ENCODE results near the gene CPVL. TPM values are rescaled to one million over a fixed set of nuclear protein-coding genes. Genes with fewer than 3 reads are reported as not detected.

CPVL gene
- total and polyA plus RNA-seq, 2 donors (not counting 1 experiment from before 2014, with no cell fraction given): 0.17 TPM; not detected in 1

DNA sequence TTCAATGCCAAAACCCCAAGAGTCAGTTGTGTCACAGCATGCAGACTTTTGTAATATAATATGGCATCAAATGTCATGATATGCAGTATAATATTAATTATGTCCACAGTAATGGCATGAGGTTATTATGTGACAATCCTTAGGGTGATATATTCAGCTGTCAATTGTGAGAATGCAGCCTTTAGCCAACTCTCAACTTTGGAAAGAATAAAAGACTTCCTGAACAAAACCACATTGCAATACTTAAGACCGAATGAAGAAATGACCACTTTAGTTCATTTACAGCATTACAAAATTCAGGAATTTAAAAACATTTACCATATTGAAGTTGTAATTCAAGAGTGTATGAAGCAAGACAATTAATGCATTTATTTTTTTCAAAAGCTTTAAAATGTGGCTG is 45.4 kb downstream of the CPVL start:
- H3K4me3 ChIP-seq (replicated peaks in 1 of 4; ENCODE audit: control extremely low read depth in 1 of 4, insufficient read depth in 1 of 4, low read depth in 3 of 4, low read length in 4 of 4): no peak overlapping the region
- H3K36me3 ChIP-seq (ENCODE audit: control insufficient read depth, insufficient read depth, low read length): no peaks in the 10 kb centered on the region
- no peak overlapping the region for H2AFZ ChIP-seq (ENCODE audit: low read length)
- H3K79me2 ChIP-seq (ENCODE audit: control insufficient read depth, insufficient read depth, low read length): no peaks in the 10 kb centered on the region
- no peaks in the 10 kb centered on the region for H3K9me3 ChIP-seq (ENCODE audit: control insufficient read depth, insufficient read depth, low read depth, low read length)
- H3K9ac ChIP-seq (ENCODE audit: insufficient read depth, low read length): no peak overlapping the region
- no peaks in the 10 kb centered on the region for H3K27me3 ChIP-seq (ENCODE audit: control insufficient read depth, insufficient read depth, low read length)
- no peak overlapping the region for H3K4me2 ChIP-seq (ENCODE audit: extremely low read depth, insufficient read depth, low read length)
- DNase-seq (ENCODE audit: low read depth in 2 of 2): no peak
- H3K4me1 ChIP-seq (ENCODE audit: control insufficient read depth, extremely low read depth, insufficient read depth, low read length): no peaks in the 10 kb centered on the region
- no peak overlapping the region for H3K27ac ChIP-seq (ENCODE audit: insufficient read depth, low read length)
- TF ChIP-seq EZH2 (IDR thresholded peaks at IDR 0.05; ENCODE audit: low read length, missing control alignments): no peak
- no peak for TF ChIP-seq CTCF (conservative IDR thresholded peaks at IDR 0.05 in 1 of 2, IDR thresholded peaks at IDR 0.05 in 1 of 2; ENCODE audit: low read depth in 1 of 2, low read length in 2 of 2)
- H4K20me1 ChIP-seq (ENCODE audit: control insufficient read depth, extremely low read depth, insufficient read depth, low read length): no peaks in the 10 kb centered on the region

- H3K4me2 ChIP-seq (ENCODE audit: extremely low read depth, insufficient read depth, low read length): no peak overlapping the region
- no peak overlapping the region for H2AFZ ChIP-seq (ENCODE audit: low read length)
- H3K27ac ChIP-seq (ENCODE audit: insufficient read depth, low read length): no peak overlapping the region
- no peak for DNase-seq (ENCODE audit: low read depth in 2 of 2)
- H3K9me3 ChIP-seq (ENCODE audit: control insufficient read depth, insufficient read depth, low read depth, low read length): no peaks in the 10 kb centered on the region
- H3K9ac ChIP-seq (ENCODE audit: insufficient read depth, low read length): no peak overlapping the region
- H4K20me1 ChIP-seq (ENCODE audit: control insufficient read depth, extremely low read depth, insufficient read depth, low read length): no peaks in the 10 kb centered on the region
- H3K4me3 ChIP-seq (replicated peaks in 1 of 4; ENCODE audit: control extremely low read depth in 1 of 4, insufficient read depth in 1 of 4, low read depth in 3 of 4, low read length in 4 of 4): no peak overlapping the region
- no peak for TF ChIP-seq EZH2 (IDR thresholded peaks at IDR 0.05; ENCODE audit: low read length, missing control alignments)
- no peak for TF ChIP-seq CTCF (conservative IDR thresholded peaks at IDR 0.05 in 1 of 2, IDR thresholded peaks at IDR 0.05 in 1 of 2; ENCODE audit: low read depth in 1 of 2, low read length in 2 of 2)
- H3K4me1 ChIP-seq (ENCODE audit: control insufficient read depth, extremely low read depth, insufficient read depth, low read length): no peaks in the 10 kb centered on the region
- H3K36me3 ChIP-seq (ENCODE audit: control insufficient read depth, insufficient read depth, low read length): no peaks in the 10 kb centered on the region
- no peaks in the 10 kb centered on the region for H3K79me2 ChIP-seq (ENCODE audit: control insufficient read depth, insufficient read depth, low read length)
- H3K27me3 ChIP-seq (ENCODE audit: control insufficient read depth, insufficient read depth, low read length): no peaks in the 10 kb centered on the region
Observed at GRCh38 chr7:29099896-29100847, 46.2 kb downstream of the CPVL start.

DNA sequence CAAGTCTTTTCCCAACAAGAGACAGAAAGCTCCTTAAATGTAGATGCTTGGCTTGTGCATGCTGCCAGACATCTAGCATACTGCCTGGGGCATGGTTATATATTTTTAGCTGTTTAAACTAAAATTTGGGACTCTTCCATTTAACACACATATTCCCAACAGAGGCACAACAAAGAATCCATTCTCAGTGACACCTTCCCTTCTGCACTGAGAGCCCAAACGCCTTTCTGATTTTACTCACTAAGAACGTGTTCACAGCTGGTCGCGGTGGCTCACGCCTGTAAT is 49.9 kb downstream of the CPVL start:
- Histone ChIP-seq H3K4me1 (ENCODE audit: control insufficient read depth, extremely low read depth, insufficient read depth, low read length) (no peaks in the 10 kb centered on the region), H3K4me3 (replicated peaks in 1 of 4; ENCODE audit: control extremely low read depth in 1 of 4, insufficient read depth in 1 of 4, low read depth in 3 of 4, low read length in 4 of 4) (no peak overlapping the region), H3K4me2 (ENCODE audit: extremely low read depth, insufficient read depth, low read length) (no peak overlapping the region), H3K9ac (ENCODE audit: insufficient read depth, low read length) (no peak overlapping the region), H3K79me2 (ENCODE audit: control insufficient read depth, insufficient read depth, low read length) (no peaks in the 10 kb centered on the region), H3K9me3 (ENCODE audit: control insufficient read depth, insufficient read depth, low read depth, low read length) (no peaks in the 10 kb centered on the region), H3K27me3 (ENCODE audit: control insufficient read depth, insufficient read depth, low read length) (no peaks in the 10 kb centered on the region), H3K27ac (ENCODE audit: insufficient read depth, low read length) (no peak overlapping the region), H4K20me1 (ENCODE audit: control insufficient read depth, extremely low read depth, insufficient read depth, low read length) (no peaks in the 10 kb centered on the region), H3K36me3 (ENCODE audit: control insufficient read depth, insufficient read depth, low read length) (no peaks in the 10 kb centered on the region), H2AFZ (ENCODE audit: low read length) (no peak overlapping the region)
- DNase-seq (ENCODE audit: low read depth in 2 of 2): no peak
- no peak for TF ChIP-seq EZH2 (IDR thresholded peaks at IDR 0.05; ENCODE audit: low read length, missing control alignments)

Data from fibroblast of lung (primary cell).